ENCODE results near the gene CEP128.

GRCh38 chr14:80705241-80705980 is 236.1 kb downstream of the CEP128 start:
- no peak for TF ChIP-seq CTCF (IDR thresholded peaks at IDR 0.05 in 4 of 5, conservative IDR thresholded peaks at IDR 0.05 in 1 of 5)
- TF ChIP-seq POLR2A (IDR thresholded peaks at IDR 0.05): no peak

All from gastrocnemius medialis (tissue), 4 donors.